GM19035 (cell line): ENCODE results near the gene VPS39.

Experiments
- ATAC-seq: cut with Tn5 transposase; IDR thresholded peaks from one replicate; pipeline ENCODE4 v1.9.1; 2021; ENCODE audit not compliant: unreplicated experiment

VPS39 gene

DNA sequence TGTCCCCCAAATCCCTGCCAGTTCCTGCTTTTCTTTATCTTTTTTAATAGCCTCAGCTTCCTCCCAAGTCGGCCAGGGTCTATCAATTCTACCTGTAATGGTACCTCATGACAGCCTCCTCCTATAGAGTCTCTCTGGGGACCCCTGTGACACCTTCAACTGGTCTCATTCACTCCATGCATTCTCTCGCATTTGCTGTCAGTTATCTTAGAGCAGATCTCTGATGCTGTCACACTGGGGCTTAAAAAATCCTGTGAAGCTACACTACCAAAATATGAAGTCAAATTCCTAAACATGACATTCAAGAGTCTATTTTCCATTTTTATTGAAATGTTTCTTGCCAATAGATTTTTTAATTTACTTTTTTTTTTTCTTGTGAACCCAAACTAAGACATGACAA, 5.5 kb downstream of the VPS39 start:
- no peak for ATAC-seq

DNA sequence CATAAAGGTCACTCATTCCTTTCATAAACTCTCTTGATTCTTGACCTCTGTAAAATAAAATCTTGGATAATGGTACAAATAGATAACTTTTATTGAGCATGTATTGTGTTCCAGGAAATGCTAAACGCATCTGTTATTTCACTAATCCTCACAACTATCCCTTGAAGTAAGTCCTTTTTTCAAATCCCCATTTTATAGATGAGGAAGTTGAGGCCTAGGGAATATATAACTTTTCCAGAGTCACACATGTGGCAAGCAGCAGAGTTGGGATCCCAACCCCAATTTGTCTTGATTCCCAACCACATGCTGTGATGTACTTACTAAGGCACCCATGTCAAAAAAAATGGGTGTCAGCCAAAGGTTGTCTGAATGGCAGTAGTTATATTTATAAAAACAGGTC, 6.3 kb downstream of the VPS39 start:
- no peak for ATAC-seq

DNA sequence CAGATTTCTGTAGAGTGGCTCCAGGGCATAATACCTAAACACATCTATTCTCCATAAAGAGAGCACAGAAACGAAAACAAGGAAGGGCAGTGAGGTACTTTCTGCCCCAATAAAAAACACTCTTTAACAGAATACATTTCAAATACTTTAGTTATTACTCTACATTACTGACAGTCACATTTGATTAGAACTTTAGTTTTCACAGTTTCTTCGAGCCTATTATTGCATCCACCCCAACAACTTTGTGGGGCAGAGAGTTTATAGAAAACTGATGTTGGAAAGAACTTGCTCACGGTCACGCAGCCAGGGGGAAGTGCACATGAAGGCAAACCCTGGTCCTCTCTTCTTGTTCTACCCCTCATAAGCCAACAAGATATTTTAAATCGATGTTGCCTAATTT, 9.0 kb downstream of the VPS39 start:
- no peak for ATAC-seq

DNA sequence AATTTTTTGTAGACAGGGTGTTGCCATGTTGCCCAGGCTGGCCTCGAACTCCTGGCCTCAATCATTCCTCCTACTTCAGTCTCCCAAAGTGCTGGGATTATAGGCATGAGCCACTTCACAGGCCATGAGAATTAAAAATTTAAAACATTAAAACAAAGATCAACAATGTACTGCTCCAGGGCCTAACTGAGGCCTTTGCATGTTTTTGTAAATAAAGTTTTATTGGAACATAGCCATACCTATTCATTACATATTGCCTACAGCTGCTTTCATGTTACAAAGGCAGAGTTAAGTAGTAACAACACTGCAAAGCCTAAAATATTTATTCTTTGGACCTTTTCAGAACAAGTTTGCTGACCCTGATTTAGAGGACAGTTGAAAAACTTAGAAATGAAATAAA, 9.6 kb downstream of the VPS39 start:
- no peak for ATAC-seq

DNA sequence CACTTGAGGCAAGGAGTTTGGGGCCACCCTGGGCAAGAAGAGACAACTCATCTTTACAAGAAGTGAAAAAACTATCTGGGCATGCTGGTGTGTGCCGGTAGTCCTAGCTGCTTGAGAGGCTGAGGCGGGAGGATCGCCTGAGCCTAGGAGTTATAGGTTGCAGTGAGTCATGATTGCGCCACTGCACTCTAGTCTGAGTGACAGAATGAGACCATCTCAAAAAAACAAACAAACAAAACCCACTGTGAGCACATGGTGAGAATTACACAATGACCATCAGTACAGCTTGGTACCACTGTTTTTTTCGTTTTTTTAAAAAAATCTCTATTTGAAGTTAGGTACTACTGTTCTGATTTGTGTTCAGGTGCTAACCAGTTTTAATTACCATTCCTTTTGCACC, 13.6 kb downstream of the VPS39 start:
- ATAC-seq = no peak

DNA sequence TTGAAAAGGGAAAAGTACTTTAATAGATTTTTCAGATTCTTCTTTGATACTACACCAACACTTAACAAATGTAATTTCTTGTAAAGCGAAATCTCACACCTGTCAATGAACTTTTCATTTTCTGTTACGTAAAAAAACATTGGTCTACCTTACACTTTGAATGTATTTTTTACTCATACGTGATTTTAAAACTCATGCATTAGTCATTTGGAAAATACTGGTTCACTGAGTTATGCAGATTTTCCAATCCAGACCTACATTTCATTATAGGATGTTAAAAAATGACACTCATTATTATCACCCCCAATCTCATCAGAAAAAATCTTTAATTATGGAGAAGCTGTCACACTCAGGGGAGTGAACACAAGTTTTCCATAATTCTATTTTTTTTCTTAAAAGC, 14.7 kb downstream of the VPS39 start:
- no peak for ATAC-seq

DNA sequence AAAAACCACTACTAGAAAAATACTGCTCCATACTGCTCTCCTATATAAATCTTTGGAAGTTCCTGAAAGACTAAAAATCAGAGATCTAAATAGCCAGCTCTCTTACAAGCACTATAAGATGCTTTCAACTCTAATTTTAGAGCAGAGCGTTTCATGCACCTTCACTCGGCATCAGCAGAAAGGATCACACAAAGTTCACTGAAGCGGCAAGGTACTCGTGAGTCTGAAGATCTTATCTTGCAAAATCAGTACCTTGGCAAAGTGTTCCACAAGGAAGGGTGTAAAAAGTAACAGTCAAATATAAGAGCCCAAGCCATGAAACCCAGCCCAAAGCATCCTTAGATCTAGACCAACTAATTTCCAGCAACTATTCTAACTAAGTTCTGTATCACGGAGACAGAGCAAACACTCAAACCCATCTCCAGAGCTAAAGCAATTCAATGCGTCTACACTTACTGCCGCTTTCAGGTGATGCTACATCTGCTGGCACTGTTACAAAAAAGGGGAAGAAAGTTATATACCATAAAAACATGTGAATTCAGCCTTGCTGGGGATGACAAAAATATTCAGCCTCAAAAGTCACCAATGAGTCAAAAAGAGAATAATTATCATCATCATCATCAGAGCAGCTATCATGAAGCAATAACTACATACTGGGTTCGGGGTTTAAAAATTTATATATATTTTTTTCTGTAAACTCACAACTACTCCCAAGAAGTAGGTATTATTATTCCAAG, 16.3 kb downstream of the VPS39 start:
- no peak for ATAC-seq

DNA sequence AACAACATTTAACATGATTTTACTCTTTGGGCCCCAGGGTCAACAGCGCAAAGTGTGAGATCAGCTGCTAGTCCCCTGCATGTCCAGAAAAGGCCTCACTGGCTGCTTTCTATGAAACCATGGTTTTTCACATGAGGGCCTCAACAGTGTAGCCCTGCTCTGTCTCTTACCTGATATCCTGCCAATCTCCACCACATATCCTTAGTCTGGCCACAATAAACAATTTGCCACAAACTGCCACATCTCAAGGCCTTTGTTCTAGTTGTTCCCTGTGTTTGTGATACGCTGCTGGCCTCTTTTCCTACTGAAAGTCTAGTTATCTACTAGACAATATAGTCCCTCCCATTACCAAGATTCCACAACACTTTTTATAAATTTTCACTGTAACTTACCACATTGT, 17.7 kb downstream of the VPS39 start:
- ATAC-seq = no peak

DNA sequence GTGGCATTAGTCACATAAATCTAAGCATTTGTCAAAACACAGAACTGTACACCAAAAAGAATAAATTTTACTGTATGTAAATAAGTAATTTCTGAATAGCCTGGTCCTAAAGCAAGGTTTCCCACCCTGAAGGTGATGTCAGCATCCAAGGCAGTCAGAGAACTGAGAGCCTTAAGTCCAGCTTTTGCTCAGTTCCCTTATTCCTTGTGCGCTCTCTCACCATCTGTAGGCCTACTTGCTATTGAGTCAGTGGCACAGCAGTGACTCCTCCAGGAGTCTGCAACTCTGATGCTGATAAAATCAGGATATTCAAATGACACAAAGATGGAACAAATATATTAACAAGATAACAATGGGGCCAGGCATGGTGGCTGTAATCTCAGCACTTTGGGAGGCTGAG, 22.3 kb downstream of the VPS39 start:
- no peak for ATAC-seq

DNA sequence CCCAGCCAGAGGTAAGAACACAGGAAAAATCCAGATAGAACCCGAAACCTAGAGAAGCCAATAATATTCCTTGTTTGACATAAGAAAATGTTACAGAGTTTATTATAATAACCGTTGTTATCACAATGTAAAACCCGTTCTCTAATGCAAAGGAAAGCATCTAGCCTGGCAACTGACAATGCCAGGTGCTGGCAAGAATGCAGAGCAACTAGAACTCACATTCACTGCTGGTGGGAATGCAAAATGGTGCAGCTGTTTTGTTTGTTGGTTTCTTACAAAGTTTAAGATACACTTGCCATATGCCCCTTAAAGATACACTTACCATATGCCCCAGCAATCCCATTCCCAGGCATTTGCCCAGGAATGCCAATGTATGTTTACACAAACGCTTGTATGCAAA, 23.4 kb downstream of the VPS39 start:
- ATAC-seq = no peak

DNA sequence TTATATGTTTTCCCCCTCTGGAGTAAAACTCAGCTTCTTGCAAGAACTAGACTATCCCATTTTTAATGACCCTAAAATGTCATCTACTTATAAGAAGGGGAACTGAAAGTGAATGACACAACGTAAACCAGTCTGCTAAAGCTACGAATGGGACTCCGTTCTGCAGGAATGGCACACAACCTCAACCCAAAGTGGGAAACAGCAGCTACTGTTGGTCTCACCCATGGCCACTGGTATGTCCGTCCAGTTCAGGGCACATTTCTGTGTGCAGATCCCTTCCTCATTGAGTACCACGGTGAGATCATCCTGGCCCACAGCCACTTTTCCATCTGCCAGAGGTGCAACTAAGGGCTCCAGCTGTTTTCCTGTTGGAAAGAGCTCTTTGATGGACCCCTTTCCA, 23.8 kb downstream of the VPS39 start:
- ATAC-seq = no peak

DNA sequence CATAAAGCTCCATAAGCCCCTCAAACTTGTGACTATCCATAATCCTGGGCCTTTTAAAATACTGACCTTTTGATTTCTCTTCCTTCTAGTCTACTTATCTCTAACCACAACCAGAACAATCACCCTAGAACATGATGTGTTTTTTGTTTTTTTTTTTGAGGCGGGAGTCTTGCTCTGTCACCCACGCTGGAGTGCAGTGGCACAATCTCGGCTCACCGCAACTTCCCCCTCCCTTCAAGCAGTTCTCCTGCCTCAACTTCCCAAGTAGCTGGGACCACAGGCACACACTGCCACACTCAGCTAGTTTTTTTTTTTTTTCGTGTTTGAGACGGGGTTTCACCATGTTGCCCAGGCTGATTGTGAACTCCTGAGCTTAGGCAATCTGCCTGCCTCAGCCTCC, 25.1 kb downstream of the VPS39 start:
- ATAC-seq = no peak

DNA sequence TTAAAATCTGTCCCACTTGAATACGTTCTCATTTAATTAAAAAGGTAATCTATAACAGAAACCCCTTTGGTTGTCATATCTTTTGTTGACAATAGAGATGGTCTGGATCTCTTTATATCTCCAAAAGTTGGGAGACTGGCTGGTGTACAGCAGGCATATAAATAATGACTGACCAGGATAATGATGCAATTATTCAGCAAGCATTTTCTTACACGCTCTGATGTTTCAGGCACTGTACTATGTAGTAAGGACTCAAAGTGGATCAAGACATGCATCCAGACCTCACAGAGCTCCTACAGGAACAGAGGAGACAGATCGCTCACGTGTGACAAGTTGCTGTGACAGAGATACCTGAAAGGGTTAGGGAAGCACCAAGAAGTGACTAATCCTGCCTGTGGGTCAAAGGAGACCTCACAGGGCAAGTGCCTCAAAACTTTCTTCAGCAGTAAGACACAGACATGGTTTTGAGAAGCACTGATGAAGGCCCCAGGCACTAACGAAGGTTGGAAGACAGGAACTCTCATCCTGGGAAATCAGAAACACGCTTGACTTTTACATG, 25.7 kb downstream of the VPS39 start:
- ATAC-seq = no peak

DNA sequence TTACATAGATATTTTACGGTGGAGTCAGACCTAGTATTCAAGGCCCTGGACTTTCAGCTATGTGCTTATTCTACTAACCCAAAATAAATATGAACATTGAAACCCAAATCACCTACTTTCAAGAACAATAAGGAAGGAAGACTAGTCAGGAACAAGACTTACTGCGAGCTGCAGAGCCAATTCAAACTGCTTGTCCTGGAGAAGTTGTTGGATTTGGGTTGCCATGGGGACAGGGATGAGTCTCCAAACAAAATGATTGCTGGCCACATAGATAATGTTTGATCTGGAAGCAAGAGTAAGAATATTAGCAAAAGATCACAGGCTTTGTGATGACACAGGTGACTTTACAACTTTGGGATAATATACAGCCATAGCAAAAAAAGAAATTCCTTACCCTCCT, 30.0 kb downstream of the VPS39 start:
- ATAC-seq = no peak

DNA sequence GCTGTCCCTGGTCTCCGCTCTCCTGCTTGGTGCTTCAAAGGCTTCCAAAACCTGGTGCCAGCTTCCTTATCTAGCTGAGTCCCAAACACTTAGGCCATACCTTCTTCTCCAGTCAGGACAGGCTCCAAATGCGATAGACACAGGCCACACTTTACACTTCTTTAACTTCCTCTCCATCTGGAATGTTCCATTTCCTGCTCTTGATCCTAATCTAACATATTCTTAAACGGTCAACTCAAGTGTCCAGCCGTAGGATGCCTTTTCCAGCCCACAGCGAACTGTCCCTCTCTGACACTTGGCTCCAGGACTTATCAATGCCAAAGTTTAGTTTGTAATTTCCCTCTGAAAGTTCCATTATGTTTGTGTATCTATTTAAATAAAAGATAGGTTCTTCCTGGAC, 32.4 kb downstream of the VPS39 start:
- ATAC-seq = no peak

DNA sequence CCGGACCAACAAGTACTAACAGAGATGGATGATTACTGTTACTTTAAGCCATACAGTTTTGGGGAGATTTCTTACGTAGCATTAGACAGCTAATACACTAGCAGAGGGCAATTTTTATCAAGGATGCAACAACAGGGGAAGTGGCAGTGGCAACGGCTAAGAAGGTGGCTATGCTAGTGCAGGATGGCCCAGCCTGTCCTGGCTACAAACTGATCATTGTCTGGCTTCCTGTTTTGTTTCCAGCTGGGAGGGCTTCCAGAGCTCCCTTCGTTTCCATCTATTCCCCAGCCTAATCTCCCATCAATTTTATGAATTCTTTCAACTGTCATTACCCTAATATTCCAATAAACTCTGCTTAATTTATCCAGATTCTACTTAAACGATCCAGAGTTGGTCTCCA, 35.6 kb downstream of the VPS39 start:
- ATAC-seq = no peak

DNA sequence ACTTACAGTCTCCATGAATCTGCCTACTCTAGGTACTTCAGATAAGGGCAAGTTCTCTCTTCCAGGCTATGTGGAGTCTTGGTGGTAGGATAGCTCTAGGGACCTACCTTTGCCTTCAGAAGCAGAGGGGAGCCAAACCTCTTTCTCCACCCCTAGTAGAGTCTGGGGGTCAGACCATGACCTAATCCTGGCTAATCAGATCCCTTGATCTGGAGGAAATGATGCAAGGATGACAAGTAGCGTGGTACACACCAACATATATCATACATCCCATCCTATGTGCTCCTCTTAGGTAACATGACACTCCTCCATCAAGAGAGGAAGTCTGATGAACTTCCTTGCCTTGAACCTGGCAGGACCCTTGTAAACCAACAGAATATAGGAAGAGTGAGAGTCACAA, 36.3 kb downstream of the VPS39 start:
- no peak for ATAC-seq

DNA sequence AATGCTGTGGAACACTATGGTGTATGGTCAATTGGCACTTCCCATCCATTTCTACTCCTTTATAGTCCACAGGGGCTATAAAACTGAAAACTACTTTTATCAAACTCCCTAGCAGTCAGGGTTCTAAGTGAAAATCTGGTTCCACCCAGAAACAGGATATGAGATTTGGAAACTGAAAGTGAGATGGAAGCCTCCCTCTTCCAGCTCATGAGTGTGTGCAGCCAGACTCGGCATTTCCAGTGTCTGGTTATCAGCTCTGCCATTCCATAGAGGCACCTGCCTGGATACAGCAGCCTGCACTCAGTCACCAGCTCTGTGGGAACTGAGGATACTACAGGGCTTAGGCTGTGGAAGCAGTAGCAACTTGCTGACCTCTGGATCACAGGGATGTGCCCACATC, 37.0 kb downstream of the VPS39 start:
- no peak for ATAC-seq

DNA sequence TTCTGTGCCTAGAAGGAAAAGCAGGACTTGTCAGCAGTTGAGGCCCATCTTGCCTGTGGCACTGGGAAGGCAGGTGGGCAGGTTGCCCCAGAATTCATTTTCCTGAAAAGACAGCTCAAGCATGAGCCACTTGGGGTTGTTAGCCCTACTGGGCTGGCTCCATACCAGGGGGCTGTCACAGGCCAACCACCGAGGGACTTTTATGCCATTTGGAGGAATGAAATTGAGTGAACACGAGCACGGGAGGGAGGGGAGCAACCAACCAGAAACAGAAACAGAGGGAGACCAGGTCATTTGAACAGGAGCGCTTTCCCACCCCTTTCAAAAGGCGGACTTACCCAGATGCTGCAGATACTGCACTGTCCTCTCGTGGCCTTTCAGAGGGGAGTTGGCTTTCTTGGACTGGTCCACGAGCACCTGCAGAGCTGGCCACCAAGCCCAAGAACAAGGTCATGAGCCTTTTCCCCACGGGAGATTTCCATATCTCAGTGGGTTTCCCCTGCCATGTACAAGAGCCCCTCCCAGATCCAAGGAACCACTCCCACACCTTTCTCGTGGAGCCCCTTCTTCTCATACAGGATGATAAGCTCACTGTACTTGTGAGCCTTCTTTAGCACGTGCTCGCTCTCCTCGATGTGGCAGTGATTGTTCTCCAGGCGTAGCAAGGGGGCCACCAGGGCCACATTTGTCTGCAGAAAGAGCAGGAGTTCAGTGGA, 41.7 kb downstream of the VPS39 start:
- no peak for ATAC-seq

DNA sequence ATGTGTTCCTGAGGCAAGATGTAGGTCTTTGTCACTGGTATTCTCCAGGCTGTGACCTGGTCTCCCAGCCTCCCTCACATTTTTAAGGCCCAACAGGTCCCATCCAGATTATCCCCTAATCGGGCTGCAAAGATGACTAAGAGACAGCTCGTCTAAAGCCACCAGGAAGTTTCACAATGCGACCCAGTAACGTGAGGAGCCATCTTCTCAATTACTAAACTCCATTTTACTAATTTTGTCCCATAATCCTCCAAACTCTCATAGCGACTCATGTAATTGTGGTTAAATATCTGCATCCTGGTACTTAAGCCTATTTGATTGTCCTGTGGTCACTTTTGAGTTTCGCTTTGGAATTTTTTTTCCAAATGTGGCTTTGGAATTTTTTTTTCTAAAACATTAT, 43.0 kb downstream of the VPS39 start:
- ATAC-seq = no peak

DNA sequence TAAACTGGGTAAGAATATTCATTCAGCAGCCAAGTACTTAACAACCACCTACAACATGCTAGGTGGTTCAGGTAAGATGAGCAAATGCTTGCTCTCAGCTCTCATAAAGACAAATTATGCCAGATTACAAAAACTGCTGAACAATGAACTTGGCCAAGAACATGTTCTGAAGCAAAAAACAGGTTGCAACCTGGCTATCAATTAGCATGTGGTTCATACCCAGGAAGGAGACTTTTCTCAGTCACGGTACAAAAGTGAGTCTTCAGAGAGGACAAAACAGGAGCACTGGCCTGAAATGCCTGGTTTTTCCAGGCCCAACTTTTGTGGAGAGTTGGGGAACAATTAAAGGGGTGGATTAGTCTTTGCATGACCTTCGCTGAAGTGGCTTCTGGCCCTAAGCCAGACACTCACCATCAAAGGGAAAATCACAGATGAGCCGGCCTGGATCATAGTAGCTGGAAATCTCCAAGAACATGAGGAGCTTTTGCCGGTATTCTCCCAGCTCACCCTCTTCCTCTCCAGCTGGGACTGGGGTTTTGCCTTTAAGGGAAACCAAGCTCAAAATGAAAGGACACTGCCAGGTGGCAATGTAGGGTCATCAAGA, 44.1 kb downstream of the VPS39 start:
- no peak for ATAC-seq

DNA sequence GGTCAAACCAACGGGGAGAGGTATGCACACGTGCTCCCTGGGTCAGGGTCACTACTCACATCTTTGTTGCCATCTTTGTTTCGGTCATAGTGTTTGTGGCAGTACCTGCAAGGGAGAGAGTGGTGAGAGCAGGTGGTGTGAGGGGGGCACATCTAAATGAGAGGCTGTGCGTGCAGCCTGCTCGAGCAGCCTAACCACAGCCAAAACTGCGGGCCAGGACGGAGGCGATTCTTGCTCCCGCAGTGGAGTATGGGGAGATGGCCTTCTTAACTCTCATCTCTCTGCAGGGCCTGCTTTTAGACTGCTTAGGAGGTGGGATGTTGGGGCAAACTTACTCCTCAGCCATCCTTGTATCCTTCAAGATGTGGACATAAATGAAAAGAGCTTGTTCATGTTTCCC, 44.8 kb downstream of the VPS39 start:
- no peak for ATAC-seq
